ENCODE results near the gene SLC9C2. TPM values are rescaled to one million over a fixed set of nuclear protein-coding genes. Genes with fewer than 3 reads are reported as not detected.

SLC9C2 gene
- total RNA-seq, 1 experiment from 2014 or later: not detected

DNA sequence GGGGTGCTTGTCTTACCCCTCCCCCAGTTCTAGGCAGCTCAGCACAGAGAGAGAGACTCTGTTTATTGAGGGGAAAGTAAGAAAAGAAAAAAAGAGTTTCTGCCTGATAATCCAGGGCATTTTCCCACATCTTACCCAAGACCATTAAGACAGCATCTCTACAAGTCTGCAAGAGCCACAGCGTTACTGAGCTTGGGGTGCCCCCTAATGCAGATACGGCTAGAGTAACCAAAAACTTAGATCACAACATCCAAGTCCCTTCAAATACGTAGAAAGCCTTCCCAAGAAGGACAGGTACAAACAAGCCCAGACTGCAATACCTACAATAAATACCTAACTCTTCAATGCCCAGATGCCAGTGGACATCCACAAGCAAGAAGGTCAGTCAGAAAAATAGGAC, 26.0 kb upstream of the SLC9C2 start:
- H3K4me1 Mint-ChIP-seq: peaks cover 2% of the 10 kb centered on the region; the same call in 1 of the 2 replicates
- no peak overlapping the region for H3K27ac Mint-ChIP-seq
- no peaks in the 10 kb centered on the region for H3K36me3 Mint-ChIP-seq
- H3K9me3 Mint-ChIP-seq: 0 out of 2 replicates have a peak, but pooled peaks cover 3% of the 10 kb centered on the region
- ChIA-PET CTCF (interaction anchor here (0.9 to 1.2 kb wide), 2 partner anchors 198 to 209 kb away, joined by 3 read pairs; no protein-coding TSS in a partner anchor), POLR2A (interaction anchor here (0.7 kb wide), 1 partner anchor 10 kb away, joined by 3 read pairs; no protein-coding TSS in a partner anchor)
- DNase-seq (ENCODE audit: low spot score): no peak
- peak; percentile 46; the same call in 1 of the 2 replicates for ATAC-seq
- no peak overlapping the region for H3K4me3 Mint-ChIP-seq
- H3K27me3 Mint-ChIP-seq (ENCODE audit: low read depth): no peaks in the 10 kb centered on the region
- TF ChIP-seq ZNF416 (CRISPR knock-in tag; IDR thresholded peaks at IDR 0.05): 0 out of 2 replicates have a peak, but pooled peaks have one; percentile 44
- TF ChIP-seq, protein P1, sequence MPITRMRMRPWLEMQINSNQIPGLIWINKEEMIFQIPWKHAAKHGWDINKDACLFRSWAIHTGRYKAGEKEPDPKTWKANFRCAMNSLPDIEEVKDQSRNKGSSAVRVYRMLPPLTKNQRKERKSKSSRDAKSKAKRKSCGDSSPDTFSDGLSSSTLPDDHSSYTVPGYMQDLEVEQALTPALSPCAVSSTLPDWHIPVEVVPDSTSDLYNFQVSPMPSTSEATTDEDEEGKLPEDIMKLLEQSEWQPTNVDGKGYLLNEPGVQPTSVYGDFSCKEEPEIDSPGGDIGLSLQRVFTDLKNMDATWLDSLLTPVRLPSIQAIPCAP (CRISPR knock-in tag; IDR thresholded peaks at IDR 0.05): no peak

DNA sequence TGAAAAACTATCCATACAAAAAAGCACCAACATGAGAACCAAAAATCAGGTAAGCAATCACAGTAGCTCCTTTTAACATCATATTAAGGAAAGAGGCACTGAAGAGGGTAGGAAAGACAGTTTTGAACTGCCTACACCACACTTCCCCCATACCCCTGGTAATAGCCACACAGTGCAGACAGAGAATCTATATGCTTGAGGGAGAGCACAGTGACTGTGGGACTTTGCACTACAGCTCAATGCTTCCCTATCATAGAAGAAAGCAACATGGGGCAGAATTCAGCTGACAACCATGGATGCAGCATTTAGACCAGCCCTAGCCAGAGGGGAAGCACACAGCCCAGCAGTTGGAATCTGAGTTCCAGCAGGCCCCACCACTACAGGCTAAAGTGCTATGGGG, 24.4 kb upstream of the SLC9C2 start:
- ATAC-seq: no peak
- Mint-ChIP-seq H3K4me1 (peaks cover 2% of the 10 kb centered on the region; the same call in 1 of the 2 replicates), H3K4me3 (no peak overlapping the region), H3K27me3 (ENCODE audit: low read depth) (no peaks in the 10 kb centered on the region), H3K9me3 (peaks cover 14% of the 10 kb centered on the region), H3K36me3 (no peaks in the 10 kb centered on the region), H3K27ac (no peak overlapping the region)
- DNase-seq (ENCODE audit: low spot score): no peak
- ChIA-PET POLR2A (no interaction called here), CTCF (interaction anchor here (0.5 kb wide), 1 partner anchor 661 kb away, joined by 3 read pairs; no protein-coding TSS in a partner anchor)
- TF ChIP-seq NFATC4 (CRISPR knock-in tag; IDR thresholded peaks at IDR 0.05) (no peak), FOXJ3 (CRISPR knock-in tag; IDR thresholded peaks at IDR 0.05; ENCODE audit: borderline replicate concordance) (no peak)

DNA sequence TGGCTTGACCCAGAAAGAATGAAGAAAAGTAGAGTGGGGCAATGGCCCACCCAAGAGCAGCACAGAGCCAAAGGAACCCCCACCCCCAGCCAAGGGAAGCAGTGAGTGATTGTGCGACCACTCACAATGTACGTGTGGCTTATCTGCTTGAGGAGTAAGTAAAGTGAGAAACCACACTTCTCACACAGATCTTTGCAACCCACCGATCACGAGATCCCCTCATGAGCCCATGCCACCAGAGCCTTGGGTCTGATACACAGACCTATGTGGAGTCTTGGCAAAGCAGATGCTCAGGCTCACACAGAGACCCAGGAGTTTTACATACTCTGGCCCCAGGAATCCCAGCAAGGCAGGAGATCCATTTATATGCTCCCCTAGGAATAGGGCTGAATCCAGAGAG, 14.0 kb upstream of the SLC9C2 start:
- DNase-seq (ENCODE audit: low spot score): no peak
- Mint-ChIP-seq H3K4me1 (no peaks in the 10 kb centered on the region), H3K9me3 (peaks cover 72% of the 10 kb centered on the region), H3K27me3 (ENCODE audit: low read depth) (peaks cover 8% of the 10 kb centered on the region), H3K27ac (no peak overlapping the region), H3K36me3 (peaks cover 44% of the 10 kb centered on the region), H3K4me3 (no peak overlapping the region)
- ChIA-PET POLR2A (no interaction called here), CTCF (no interaction called here)
- ATAC-seq: no peak
- TF ChIP-seq GRHL2 (CRISPR knock-in tag; IDR thresholded peaks at IDR 0.05; ENCODE audit: insufficient replicate concordance, severe bottlenecking) (no peak), NR2C2 (CRISPR knock-in tag; IDR thresholded peaks at IDR 0.05) (no peak), NFATC4 (CRISPR knock-in tag; IDR thresholded peaks at IDR 0.05) (no peak), RELA (CRISPR knock-in tag; IDR thresholded peaks at IDR 0.05; ENCODE audit: borderline replicate concordance) (no peak), GABPB1 (CRISPR knock-in tag; IDR thresholded peaks at IDR 0.05) (no peak), IRF2 (CRISPR knock-in tag; IDR thresholded peaks at IDR 0.05; ENCODE audit: borderline replicate concordance, low read depth) (no peak), FOXJ3 (CRISPR knock-in tag; IDR thresholded peaks at IDR 0.05; ENCODE audit: borderline replicate concordance) (no peak), SMAD4 (CRISPR knock-in tag; IDR thresholded peaks at IDR 0.05) (no peak), HMGA2 (CRISPR knock-in tag; IDR thresholded peaks at IDR 0.05) (no peak)
- TF ChIP-seq, protein P2, sequence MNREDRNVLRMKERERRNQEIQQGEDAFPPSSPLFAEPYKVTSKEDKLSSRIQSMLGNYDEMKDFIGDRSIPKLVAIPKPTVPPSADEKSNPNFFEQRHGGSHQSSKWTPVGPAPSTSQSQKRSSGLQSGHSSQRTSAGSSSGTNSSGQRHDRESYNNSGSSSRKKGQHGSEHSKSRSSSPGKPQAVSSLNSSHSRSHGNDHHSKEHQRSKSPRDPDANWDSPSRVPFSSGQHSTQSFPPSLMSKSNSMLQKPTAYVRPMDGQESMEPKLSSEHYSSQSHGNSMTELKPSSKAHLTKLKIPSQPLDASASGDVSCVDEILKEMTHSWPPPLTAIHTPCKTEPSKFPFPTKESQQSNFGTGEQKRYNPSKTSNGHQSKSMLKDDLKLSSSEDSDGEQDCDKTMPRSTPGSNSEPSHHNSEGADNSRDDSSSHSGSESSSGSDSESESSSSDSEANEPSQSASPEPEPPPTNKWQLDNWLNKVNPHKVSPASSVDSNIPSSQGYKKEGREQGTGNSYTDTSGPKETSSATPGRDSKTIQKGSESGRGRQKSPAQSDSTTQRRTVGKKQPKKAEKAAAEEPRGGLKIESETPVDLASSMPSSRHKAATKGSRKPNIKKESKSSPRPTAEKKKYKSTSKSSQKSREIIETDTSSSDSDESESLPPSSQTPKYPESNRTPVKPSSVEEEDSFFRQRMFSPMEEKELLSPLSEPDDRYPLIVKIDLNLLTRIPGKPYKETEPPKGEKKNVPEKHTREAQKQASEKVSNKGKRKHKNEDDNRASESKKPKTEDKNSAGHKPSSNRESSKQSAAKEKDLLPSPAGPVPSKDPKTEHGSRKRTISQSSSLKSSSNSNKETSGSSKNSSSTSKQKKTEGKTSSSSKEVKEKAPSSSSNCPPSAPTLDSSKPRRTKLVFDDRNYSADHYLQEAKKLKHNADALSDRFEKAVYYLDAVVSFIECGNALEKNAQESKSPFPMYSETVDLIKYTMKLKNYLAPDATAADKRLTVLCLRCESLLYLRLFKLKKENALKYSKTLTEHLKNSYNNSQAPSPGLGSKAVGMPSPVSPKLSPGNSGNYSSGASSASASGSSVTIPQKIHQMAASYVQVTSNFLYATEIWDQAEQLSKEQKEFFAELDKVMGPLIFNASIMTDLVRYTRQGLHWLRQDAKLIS (CRISPR knock-in tag; IDR thresholded peaks at IDR 0.05; ENCODE audit: borderline replicate concordance): no peak
- TF ChIP-seq, protein P3, sequence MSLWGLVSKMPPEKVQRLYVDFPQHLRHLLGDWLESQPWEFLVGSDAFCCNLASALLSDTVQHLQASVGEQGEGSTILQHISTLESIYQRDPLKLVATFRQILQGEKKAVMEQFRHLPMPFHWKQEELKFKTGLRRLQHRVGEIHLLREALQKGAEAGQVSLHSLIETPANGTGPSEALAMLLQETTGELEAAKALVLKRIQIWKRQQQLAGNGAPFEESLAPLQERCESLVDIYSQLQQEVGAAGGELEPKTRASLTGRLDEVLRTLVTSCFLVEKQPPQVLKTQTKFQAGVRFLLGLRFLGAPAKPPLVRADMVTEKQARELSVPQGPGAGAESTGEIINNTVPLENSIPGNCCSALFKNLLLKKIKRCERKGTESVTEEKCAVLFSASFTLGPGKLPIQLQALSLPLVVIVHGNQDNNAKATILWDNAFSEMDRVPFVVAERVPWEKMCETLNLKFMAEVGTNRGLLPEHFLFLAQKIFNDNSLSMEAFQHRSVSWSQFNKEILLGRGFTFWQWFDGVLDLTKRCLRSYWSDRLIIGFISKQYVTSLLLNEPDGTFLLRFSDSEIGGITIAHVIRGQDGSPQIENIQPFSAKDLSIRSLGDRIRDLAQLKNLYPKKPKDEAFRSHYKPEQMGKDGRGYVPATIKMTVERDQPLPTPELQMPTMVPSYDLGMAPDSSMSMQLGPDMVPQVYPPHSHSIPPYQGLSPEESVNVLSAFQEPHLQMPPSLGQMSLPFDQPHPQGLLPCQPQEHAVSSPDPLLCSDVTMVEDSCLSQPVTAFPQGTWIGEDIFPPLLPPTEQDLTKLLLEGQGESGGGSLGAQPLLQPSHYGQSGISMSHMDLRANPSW (CRISPR knock-in tag; conservative IDR thresholded peaks at IDR 0.05; ENCODE audit: low read depth): no peak
- TF ChIP-seq, protein P4, sequence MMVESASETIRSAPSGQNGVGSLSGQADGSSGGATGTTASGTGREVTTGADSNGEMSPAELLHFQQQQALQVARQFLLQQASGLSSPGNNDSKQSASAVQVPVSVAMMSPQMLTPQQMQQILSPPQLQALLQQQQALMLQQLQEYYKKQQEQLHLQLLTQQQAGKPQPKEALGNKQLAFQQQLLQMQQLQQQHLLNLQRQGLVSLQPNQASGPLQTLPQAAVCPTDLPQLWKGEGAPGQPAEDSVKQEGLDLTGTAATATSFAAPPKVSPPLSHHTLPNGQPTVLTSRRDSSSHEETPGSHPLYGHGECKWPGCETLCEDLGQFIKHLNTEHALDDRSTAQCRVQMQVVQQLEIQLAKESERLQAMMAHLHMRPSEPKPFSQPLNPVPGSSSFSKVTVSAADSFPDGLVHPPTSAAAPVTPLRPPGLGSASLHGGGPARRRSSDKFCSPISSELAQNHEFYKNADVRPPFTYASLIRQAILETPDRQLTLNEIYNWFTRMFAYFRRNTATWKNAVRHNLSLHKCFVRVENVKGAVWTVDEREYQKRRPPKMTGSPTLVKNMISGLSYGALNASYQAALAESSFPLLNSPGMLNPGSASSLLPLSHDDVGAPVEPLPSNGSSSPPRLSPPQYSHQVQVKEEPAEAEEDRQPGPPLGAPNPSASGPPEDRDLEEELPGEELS (CRISPR knock-in tag; IDR thresholded peaks at IDR 0.05): no peak
- TF ChIP-seq, protein P5, sequence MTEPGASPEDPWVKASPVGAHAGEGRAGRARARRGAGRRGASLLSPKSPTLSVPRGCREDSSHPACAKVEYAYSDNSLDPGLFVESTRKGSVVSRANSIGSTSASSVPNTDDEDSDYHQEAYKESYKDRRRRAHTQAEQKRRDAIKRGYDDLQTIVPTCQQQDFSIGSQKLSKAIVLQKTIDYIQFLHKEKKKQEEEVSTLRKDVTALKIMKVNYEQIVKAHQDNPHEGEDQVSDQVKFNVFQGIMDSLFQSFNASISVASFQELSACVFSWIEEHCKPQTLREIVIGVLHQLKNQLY (CRISPR knock-in tag; IDR thresholded peaks at IDR 0.05): no peak
- TF ChIP-seq, protein P6, sequence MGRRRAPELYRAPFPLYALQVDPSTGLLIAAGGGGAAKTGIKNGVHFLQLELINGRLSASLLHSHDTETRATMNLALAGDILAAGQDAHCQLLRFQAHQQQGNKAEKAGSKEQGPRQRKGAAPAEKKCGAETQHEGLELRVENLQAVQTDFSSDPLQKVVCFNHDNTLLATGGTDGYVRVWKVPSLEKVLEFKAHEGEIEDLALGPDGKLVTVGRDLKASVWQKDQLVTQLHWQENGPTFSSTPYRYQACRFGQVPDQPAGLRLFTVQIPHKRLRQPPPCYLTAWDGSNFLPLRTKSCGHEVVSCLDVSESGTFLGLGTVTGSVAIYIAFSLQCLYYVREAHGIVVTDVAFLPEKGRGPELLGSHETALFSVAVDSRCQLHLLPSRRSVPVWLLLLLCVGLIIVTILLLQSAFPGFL (CRISPR knock-in tag; IDR thresholded peaks at IDR 0.05; ENCODE audit: borderline replicate concordance): no peak
- TF ChIP-seq, protein P7, sequence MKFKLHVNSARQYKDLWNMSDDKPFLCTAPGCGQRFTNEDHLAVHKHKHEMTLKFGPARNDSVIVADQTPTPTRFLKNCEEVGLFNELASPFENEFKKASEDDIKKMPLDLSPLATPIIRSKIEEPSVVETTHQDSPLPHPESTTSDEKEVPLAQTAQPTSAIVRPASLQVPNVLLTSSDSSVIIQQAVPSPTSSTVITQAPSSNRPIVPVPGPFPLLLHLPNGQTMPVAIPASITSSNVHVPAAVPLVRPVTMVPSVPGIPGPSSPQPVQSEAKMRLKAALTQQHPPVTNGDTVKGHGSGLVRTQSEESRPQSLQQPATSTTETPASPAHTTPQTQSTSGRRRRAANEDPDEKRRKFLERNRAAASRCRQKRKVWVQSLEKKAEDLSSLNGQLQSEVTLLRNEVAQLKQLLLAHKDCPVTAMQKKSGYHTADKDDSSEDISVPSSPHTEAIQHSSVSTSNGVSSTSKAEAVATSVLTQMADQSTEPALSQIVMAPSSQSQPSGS (CRISPR knock-in tag; IDR thresholded peaks at IDR 0.05; ENCODE audit: borderline replicate concordance, low read depth): no peak
